Brain microvascular endothelial cell (primary cell): ENCODE results near the gene MCC.

Experiments used
- DNase-seq: peaks from one replicate; pipeline ENCODE4 v3.0.0-alpha.2; 2020
- H3K27ac ChIP-seq: fragments of 250-450 bp; sonication (Bioruptor Pico); 2 replicates; pipeline ENCODE4 v1.5.1; 2020; ENCODE audit warnings: mild to moderate bottlenecking, moderate library complexity
- H3K27me3 ChIP-seq: fragments of 250-450 bp; sonication (Bioruptor Pico); replicated peaks from 2 replicates; pipeline ENCODE4 v1.5.1; 2020; ENCODE audit warnings: mild to moderate bottlenecking
- H3K36me3 ChIP-seq: fragments of 250-450 bp; sonication (Bioruptor Pico); replicated peaks from 2 replicates; pipeline ENCODE4 v1.5.1; 2020; ENCODE audit warnings: mild to moderate bottlenecking
- H3K4me3 ChIP-seq: 2 replicates; pipeline ENCODE4 v1.5.1; 2011; ENCODE audit warnings: low read depth, mild to moderate bottlenecking, control low read depth, low read length, moderate library complexity
- in situ Hi-C: cut with HindIII; loops from 2 replicates; pipeline ENCODE4 v1.10.0; 2017; ENCODE audit warnings: low sequenced_read_pairs, low pct_ligation_motif_present
- TF ChIP-seq, protein P1 (sequence below): IDR thresholded peaks from 2 replicates; pipeline ENCODE4 v1.5.1; 2011; ENCODE audit warnings: low read depth, mild to moderate bottlenecking, moderate library complexity, low read length, control low read depth, inconsistent platforms; ENCODE audit errors: missing control alignments

Gene MCC

GRCh38 chr5:113034182-113034773, 454.0 kb downstream of the MCC start:
- Histone ChIP-seq H3K27ac (peak overlapping the region; percentile 33), H3K4me3 (no peak overlapping the region), H3K36me3 (no peaks in the 10 kb centered on the region), H3K27me3 (no peaks in the 10 kb centered on the region)
- peak; percentile 85 for DNase-seq
- in situ Hi-C loops, result no loop called here
- TF ChIP-seq, protein P1, sequence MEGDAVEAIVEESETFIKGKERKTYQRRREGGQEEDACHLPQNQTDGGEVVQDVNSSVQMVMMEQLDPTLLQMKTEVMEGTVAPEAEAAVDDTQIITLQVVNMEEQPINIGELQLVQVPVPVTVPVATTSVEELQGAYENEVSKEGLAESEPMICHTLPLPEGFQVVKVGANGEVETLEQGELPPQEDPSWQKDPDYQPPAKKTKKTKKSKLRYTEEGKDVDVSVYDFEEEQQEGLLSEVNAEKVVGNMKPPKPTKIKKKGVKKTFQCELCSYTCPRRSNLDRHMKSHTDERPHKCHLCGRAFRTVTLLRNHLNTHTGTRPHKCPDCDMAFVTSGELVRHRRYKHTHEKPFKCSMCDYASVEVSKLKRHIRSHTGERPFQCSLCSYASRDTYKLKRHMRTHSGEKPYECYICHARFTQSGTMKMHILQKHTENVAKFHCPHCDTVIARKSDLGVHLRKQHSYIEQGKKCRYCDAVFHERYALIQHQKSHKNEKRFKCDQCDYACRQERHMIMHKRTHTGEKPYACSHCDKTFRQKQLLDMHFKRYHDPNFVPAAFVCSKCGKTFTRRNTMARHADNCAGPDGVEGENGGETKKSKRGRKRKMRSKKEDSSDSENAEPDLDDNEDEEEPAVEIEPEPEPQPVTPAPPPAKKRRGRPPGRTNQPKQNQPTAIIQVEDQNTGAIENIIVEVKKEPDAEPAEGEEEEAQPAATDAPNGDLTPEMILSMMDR, result no peak

GRCh38 chr5:113031557-113031956, 456.7 kb downstream of the MCC start:
- peaks cover 15% of the 10 kb centered on the region for H3K36me3 ChIP-seq
- DNase-seq, result no peak
- in situ Hi-C loops, result no loop called here
- no peak overlapping the region for H3K4me3 ChIP-seq
- TF ChIP-seq, protein P1, result no peak
- no peaks in the 10 kb centered on the region for H3K27me3 ChIP-seq
- H3K27ac ChIP-seq, result no peak overlapping the region

DNA sequence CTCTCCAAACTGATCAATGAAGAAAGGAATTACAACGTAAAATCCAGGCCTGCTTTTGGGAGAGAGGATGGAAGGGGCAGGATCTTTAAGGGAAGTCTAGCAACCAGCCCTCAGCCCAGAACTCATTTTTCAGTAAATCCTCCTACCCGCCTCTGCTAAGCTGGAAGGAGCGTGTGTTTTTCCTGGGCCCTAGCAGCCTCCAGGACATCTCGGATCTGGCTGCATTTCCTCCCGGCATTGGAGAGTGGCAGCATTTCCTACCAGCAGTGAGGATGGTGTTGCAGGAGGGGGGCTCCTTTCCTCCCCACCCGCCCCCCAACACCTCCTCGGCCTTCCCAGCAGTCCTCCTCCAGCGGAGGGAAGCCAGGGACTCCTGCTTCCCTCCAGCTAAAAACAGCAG, 457.1 kb downstream of the MCC start:
- Histone ChIP-seq H3K27ac (no peak overlapping the region), H3K4me3 (no peak overlapping the region), H3K27me3 (no peaks in the 10 kb centered on the region), H3K36me3 (peaks cover 17% of the 10 kb centered on the region)
- in situ Hi-C loops, result no loop called here
- TF ChIP-seq, protein P1, result no peak
- no peak for DNase-seq

DNA sequence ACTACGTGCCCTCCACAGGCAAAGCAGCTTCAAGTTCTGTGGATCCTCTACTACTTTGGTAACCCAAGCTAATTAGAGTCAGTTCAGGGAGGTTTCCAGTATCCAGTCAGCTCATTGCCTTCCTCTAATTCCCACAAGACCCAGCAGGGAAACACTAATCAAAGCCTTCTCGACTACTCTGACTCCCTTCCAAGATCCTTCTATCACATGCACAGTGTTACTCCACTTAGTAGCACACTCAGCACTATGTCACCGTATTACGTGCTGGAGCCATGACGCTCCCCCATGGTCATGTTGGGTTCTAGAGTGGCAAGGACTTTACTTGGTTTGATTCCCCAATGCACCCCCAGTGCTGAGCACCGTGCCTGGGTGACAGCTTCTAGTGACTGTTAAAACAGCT, 458.6 kb downstream of the MCC start:
- H3K27me3 ChIP-seq, result no peaks in the 10 kb centered on the region
- no peak overlapping the region for H3K4me3 ChIP-seq
- TF ChIP-seq, protein P1, result no peak
- H3K36me3 ChIP-seq, result peaks cover 18% of the 10 kb centered on the region
- no peak overlapping the region for H3K27ac ChIP-seq
- in situ Hi-C loops, result no loop called here
- no peak for DNase-seq

DNA sequence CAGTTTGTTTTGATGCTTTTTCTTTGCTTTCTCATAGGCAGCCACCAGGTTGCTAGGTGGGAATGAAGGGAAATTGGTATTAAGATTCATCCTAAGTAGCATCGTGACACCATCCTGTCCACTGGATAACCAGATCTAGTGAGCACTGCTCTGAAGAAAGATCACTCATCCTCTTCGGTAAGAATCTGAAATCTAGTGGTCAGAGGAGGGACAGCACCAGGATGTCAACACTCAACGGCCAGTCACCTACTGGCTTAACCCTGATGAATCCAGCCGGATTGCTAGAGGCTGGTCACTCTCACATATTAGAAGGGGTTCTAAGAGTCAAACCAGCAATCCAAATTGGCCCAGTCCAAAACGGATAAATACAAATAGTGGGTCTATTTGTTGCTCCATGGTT, 460.8 kb downstream of the MCC start:
- H3K36me3 ChIP-seq, result peaks cover 18% of the 10 kb centered on the region
- DNase-seq, result no peak
- TF ChIP-seq, protein P1, result no peak
- in situ Hi-C loops, result no loop called here
- no peak overlapping the region for H3K4me3 ChIP-seq
- no peaks in the 10 kb centered on the region for H3K27me3 ChIP-seq
- no peak overlapping the region for H3K27ac ChIP-seq

- DNase-seq, result no peak
- H3K27ac ChIP-seq, result no peak overlapping the region
- H3K27me3 ChIP-seq, result no peaks in the 10 kb centered on the region
- in situ Hi-C loops, result no loop called here
- H3K4me3 ChIP-seq, result no peak overlapping the region
- TF ChIP-seq, protein P1, result no peak
- peaks cover 18% of the 10 kb centered on the region for H3K36me3 ChIP-seq
These were observed 461.2 kb downstream of the MCC start for GRCh38 chr5:113027015-113027414.
